Left hindlimb (tissue), 1 donor: ENCODE results near the gene CHD2.

Experiments used
- DNase-seq: peaks from one replicate; pipeline ENCODE4 v3.0.0-alpha.2; 2018

The CHD2 gene

DNA sequence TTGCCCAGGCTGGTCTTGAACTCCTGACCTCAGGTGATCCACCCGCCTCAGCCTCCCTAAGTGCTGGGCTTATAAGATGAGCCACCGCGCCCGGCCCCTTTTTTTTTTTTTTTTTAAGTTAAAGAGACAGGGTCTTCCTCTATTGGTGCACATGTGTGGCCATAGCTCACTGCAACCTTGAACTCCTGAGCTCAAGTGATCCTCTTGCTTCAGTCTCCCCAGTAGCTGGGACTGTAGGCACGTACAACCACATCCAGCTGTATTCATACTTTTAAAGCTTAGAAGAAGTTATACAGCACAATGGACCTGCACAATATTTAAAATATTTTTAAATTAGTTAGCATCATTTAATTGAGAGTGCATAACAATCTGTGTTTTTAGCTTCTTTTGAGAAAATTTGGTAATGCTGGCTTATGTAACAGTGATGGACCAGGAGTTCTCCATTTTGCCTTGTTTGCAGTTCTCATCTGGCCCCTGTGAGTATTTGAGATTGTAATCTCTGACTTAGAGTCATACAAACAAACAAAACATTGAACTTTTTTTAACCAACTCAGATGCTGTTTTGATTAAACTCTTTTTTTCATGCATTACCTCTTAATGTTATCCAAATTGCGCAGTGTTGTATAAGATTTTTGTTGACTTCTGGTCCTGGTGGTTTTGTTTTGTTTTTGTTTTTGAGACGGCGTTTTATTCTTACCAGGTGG lies 33.0 kb downstream of the CHD2 start:
- DNase-seq = no peak

DNA sequence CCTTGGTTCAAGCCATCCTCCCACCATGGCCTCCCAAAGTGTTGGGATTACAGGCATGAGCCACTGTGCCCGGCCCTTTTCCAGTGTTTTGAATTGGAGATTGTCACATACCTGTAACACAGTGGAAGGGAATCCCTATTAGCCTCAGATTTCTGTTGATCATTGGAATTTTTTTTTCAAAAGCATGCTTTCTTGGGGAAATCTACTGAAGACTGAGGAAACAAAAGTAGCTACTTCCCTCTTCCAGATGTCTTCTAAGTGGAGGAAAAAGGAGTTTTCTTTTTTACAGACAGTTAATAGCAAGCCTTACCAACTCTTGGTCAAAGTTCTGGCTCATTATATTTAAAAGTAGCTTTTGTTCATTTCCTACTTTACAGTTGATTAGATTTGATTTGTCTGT lies 33.7 kb downstream of the CHD2 start:
- DNase-seq = no peak

DNA sequence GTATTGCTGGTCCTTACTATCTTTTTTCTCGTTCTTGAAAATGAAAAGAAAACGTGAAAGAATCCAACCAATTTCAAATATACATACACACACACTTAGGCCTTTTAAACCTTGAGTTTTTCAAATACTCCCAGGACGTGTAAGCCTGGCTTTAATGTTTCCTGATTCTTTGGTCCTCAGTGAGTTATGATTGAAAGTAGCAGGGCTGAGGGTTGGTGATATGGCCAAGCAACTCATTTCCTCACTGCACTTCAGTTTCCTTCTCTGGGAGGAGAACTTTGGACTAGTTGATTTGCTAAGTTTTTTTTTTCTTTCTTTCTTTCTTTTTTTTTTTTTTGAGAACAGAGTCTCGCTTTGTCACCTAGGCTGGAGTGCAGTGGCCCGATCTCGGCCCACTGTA lies 34.6 kb downstream of the CHD2 start:
- DNase-seq = no peak

DNA sequence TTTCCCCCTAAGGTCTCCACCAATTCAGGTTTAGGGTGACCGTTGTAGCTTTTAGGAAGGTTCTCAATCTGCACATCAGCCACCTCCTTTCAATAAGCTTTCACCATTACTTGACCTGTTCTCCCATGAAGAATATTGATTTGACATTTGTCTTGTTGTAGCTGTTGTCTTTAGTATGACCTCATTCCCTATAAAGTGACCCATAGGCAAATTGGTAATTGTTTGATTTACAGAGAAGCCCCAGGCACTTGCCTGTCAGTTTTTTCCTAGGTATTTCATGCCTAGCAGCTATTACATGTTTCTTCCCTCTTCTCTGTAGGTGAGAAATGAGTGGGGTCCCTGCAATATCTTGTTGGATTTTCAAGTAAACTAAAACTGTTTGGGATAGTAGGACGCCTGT lies 36.0 kb downstream of the CHD2 start:
- DNase-seq = no peak

DNA sequence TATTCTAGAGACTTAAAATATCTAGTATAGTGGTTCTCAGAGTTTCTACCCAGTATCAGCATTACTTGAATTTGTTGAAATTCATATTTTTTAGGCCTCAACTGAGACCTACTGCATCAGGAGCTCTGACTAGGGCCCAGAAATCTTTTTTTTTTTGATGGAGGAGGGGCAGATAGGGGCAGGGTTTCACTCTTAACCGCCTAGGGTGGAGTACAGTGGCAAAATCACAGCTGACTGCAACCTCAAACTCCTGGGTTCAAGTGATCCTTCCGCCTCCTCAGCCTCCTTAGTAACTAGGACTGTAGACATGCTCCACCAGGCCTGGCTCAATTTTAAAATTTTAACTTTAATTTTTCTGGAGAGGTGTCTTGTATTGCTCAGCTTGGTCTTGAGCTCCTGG lies 36.6 kb downstream of the CHD2 start:
- DNase-seq = no peak

DNA sequence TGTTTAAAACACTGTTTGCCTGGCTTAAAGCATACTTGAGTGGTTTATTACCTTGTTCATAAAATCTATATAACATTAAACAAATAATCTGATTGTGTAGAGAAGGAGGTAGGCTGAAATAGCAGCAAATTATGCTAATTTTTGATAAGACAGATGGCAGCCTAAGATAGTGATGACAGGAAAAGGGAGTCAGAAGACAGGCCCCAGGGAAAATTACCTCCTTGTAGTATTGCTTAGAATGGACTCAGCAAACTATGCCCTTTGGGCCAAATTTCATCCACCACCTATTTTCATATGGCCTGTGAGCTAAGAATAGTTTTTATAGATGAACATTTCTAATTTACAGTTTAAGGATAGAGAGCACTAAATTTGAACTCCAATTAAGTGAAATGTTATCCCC lies 37.8 kb downstream of the CHD2 start:
- no peak for DNase-seq

DNA sequence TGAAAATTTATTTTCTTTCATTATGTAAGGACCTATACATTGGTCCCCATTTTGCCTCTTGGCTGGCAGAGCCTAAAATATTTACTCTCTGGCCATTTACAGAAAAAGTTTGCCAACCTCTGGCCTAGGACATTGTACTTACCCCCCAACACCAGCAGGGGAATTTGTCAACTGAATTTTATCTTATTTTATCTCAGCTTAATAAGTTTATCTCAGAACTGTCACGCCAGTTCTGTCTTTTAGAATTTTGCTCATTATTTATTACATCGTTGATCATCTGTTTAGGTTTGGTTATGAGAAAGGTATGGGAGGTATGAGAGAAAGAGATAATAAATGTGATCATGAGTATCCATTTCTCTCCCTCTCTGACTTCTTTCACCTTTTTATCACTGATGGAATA lies 38.3 kb downstream of the CHD2 start:
- no peak for DNase-seq

DNA sequence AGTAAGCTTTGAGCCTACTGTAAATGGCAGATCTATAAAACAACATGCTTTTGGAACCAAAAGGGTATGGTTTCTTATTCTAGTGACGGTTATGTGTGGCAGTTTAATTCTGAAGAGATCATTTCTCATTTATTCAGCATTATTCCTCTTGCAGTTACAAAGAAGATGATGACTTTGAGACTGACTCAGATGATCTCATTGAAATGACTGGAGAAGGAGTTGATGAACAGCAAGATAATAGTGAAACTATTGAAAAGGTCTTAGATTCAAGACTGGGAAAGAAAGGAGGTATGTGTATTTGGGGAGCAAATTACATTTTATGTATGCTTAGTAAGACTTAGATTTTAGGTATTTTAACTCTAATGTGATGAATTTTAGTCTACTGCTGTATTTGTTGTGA lies 41.5 kb downstream of the CHD2 start:
- no peak for DNase-seq

DNA sequence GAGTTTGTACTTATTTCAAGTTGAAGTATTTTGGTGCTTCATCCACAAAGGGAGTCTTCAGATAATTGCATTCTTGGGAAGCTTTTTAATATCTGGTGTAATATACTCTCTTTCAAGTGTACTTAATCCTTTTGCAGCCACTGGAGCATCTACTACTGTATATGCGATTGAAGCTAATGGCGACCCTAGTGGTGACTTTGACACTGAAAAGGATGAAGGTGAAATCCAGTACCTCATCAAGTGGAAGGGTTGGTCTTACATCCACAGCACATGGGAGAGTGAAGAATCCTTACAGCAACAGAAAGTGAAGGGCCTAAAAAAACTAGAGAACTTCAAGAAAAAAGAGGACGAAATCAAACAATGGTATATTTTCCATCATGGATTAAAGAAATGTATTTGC lies 42.6 kb downstream of the CHD2 start:
- no peak for DNase-seq

DNA sequence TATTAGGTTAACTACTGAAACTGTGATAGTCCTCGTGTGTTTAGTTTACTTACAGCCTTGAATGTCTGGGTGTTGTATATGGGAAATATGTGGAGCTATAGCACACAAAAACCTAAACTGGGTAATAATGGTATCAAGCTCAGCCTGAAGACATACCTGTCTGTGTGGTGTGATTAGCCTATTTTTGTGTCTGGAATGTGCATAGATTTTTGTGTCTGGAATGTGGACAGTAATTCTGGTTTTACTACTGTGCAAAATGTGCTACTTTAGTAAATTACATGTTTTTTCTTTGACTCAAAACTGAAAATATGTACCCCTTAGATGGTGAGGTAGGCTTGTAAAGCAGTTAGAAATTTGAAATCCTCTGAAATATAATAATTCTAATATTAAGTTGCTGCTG lies 43.5 kb downstream of the CHD2 start:
- no peak for DNase-seq

DNA sequence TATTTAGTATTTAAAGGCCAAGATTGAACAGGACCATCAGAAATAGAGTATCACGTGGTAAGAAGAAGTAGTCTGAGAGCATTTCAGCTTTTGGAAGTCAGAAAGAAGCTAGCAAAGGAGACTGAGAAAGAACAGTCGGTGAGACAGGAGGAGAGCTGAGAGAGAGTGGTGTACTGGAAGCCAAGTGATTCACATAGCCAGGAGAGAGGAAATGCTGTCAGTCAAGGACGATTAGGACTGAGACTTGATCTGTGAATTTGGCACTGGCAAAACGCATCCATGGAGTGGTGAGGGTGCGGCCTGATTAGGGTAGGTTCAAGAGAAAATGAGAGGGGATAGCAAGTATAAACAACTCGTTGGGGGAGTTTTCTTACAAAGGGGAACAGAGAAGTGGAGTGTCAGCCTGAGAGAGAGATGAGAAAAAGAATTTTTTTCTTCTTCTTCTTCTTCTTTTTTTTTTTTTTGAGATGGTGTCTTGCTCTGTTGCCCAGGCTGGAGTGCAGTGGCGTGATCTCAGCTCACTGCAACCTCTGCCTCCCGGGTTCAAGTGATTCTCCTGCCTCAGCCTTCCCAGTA lies 44.9 kb downstream of the CHD2 start:
- DNase-seq = no peak

DNA sequence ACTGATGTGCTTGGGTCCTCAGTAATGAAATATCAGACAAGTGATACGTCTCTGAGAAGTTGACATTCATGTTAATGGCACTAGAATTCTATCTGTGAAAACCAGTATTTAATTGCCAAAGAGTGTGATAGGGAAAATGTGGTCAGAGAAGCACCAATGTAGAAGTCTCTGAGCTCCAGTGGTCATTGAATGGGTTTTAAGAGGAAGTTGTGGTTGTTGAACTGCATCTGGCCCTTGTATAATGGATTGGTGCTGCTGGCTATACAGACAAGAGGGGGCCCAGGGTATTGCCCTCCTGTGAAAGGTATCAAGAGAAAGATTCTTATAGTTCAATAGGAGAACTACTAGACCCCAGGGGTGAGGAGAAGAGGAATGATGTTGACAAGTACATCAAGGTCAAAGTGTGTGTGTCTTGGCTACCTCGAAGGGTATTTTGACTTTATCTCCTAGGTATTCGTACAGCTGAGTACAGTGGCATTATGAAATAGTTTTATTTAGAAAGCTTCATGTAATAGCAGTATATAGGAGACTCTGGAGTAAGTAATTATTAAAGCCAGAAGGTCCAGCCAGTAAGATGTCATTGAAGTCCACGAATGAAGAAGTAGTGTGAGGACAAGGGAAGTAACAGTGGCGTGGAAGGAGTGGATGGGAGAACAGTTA lies 47.1 kb downstream of the CHD2 start:
- no peak for DNase-seq

DNA sequence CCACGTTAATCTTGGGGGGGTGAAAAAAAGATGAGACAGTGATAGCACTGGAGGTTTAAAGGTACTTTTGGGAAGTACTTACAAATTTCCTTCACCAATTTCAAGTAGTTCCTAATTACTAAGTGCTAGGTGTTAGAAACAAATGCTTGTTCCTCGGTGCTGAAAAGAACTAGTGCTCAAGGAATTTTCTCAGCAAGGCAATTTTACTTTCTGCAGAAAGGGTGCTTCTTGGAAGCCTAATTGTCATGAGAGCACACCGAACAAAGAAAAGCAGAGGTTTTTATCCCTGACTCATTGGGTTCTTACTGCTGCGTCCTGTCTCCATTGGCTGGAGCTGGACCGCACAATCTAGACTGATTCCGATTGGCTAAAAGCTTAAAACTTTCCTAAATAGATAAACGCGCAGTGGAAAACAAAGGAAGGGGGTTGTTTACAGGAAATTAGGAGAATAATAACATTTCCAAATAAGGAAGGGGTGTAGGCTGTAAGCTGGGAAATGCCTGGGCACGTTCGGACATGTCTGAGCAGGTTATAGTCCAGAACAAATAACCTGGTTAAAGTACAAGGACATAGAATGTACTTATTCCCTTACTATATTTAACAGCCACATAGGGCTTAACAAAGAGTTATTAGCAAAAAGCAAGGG lies 49.6 kb downstream of the CHD2 start:
- no peak for DNase-seq

DNA sequence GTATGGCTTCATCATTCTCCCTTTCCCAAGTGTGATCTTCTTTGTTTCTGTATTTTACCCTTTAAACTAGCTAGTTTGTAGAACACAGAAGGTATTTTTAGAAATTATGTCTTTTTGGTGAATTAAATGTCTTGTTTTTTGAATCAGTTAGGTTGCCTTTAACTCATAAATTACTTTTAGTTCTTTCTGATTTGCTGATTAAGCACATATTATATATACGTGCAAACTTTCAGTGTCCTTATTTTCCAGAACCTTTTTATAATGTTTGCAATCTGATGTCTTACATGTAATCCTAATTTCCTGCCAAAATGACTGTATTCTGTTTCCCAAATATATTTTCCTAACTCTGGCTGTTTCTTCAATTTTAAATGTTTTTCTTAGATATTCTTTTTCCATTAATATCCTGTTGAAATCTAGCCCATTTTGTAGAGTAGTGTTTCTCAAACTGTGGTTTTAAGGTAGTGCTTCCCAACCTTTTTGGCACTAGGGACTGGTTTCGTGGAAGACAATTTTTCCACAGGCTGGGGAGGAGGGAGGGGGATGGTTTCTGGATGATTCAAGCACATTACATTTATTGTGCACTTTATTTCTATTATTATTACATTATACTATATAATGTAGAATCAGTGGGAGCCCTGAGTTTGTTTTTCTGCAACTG lies 51.8 kb downstream of the CHD2 start:
- DNase-seq = peak; percentile 39

DNA sequence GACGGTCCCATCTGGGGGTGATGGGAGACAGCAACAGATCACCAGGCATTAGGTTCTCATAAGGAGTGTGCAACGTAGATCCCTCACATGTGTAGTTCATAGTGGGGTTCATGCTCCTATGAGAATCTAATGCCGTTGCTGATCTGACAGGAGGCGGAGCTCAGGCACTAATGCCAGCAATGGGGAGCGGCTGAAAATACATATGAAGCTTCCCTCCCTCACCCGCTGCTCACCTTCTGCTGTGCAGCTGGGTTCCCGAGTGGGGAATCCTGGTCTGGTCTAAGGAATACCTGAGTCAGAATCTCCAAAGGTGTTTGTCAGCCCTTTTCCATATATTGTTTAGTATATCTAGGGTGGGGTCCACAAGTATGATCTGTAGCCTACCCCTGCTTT lies 52.3 kb downstream of the CHD2 start:
- no peak for DNase-seq

DNA sequence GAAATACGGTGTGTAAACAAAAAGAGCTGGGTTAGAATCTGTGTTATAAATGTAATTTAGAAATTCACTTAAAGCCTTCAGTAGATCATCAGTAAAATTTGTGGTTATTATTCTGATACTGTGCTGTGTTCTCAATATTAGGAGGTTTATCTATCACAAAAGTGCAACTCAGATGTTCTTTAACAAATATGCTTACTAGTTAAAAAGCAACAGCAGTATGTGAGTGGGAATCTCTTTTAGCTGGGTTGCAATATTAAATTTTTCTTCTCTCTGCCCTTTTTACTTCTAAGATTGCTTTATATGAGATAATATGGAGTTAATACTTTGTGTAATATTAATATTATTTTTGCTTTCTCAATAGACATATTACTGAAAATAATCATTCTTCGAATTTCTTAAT lies 53.4 kb downstream of the CHD2 start:
- DNase-seq = no peak

DNA sequence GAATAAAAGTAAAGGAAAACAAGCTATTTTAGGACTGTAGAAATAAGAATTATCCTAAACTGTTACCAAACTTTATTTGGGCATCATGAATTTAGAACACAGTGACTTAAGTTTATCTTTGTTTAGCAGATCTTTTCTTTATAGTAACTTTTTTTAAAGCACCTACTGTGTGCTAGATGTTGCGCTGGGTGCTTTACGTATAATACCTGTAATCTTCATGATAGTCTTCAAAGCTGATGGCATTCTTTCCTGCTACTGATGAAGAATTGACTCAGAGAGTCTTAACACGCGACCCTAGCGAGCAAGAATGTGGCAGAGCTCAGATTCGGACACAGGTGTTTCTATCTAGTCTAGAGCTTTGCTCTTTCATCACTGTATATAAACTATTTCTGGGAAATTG lies 53.9 kb downstream of the CHD2 start:
- DNase-seq = no peak

DNA sequence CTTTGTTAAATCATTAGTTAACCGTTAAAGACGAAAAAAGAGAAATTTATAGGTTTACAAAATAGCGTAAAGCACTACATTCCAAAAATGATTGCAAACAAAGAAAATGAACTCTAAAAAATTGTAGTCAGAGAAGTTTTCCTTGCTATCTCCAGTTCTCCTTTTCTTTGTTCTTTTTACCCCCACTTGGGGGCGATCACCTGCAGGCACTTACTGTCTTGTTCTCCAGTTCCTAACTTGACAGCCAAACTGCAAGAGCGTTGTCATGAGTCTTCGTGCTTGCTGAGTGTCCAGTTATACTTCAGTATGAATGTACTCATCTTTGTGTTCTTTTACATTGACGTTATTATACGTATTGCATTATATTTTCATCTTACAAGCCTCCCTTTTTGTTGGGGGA lies 54.5 kb downstream of the CHD2 start:
- no peak for DNase-seq

DNA sequence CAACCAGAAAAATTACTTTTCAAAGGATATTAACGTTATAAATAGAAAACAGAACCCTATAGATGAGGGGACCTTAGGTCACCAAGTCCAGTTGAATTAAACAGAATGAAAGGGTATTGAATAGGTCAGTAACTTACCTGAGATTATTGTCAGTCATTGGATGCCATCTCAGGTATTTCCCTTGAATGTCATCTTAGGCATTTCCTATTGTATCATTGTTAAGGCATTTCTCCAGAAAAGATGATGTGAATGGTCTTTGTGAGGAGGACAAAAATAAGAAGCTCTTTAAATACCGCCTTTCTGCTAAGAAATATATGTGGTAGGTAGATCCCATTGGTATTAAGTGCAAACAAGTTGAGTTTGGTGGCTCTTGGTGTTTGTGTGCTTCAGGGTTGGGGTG lies 55.6 kb downstream of the CHD2 start:
- no peak for DNase-seq

DNA sequence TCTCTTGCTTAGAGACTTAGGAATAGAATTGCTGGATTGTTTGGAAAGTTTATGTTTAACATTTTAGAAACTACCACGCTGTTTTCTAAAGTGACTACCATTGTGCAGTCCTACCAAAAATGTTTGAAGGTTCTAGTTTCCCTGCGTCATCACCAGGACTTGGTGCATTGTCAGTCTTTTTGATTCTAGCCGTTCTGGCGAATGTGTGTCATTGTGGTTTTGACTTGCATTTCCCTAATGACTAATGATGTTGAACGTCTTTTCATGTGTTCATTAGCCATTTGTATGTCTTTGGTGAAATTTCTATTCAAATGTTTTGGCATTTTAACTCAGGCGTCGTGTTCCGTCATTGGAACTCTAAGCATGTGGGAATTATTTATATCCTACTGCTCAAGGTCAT lies 58.0 kb downstream of the CHD2 start:
- no peak for DNase-seq

DNA sequence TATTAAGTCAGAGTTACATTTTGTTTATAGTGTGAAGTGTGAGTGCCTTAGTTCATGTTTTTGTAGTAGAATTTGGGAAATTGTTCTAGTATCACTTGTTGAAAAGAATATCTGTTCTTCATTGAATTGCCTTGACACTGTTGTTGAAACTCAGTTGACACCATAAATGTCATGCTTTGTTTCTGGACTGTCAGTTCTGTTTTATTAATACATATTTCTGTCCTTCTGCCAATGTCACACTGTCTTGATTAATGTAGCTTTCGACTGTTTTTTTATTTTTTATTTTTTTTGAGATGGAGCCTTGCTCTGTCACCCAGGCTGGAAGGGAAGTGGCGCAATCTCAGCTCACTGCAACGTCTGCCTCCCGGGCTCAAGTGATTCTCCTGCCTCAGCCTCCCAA lies 59.1 kb downstream of the CHD2 start:
- no peak for DNase-seq

DNA sequence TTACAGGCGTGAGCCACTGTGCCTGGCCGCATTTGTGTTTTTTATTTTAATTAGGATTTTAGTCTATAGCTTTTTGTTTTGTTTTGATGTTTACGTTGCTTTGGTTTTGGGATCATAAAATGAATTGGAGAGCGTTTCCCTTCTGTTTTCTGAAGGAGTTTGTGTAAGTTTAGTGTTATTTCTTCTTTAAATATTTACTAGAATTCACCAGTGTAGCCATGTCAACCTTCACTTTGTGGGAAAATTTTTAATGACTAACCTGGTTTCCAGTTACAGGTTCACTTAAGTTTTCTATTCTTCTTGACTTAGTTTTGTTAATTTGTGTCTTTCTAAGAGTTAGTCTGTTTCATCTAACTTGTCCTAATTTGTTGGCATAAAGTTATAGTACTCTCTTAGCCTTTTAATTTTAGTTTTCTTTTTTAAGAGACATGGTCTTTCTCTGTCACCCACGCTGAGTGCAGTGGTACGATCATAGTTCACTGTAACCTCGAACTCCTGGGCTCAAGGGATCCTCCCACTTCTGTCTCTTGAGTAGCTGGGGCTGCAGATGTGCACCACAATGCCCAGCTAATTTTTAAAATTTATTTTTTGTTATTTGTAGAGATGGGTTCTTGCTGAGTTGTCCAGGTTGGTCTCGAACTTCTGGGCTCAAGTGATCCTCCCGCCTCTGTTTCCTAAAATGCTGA lies 61.0 kb downstream of the CHD2 start:
- DNase-seq = no peak

DNA sequence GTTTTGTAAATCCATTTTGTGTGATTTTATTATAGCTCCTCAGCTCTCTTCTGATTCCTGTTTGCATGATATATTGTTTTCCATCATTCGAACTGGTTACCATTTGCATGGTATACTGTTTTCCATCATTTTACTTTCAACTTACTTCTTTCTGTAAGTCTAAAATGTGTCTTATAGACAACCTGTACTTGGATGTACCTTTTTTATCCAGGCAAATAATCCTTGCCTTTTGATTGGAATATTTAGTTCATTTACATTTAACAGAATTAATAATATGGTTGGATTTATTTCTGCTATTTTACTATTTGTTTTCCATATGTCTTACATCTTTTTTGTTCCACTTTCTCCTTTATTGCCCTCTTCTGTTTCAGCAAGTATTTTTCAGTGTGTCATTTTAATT lies 62.8 kb downstream of the CHD2 start:
- DNase-seq = no peak
